MM.1S (cell line): ENCODE data around the gene TARBP2.

Experiments
- DNase-seq: peaks from one replicate; pipeline ENCODE4 v3.0.0-alpha.2; 2015
- H2AFZ ChIP-seq: fragments of 300-600 bp; sonication (generic); 2 replicates; pipeline ENCODE4 v1.6.0; 2016; ENCODE audit warnings: antibody characterized with exemption, low read length
- H3F3A ChIP-seq: fragments of 300-600 bp; sonication (generic); 2 replicates; pipeline ENCODE4 v1.6.1; 2016; ENCODE audit warnings: mild to moderate bottlenecking, antibody characterized with exemption, low read length, moderate library complexity, mixed read lengths; ENCODE audit not compliant: insufficient read depth
- H3K27ac ChIP-seq: fragments of 300-600 bp; sonication (generic); 2 replicates; pipeline ENCODE4 v1.5.1; 2016; ENCODE audit warnings: mild to moderate bottlenecking, low read length
- H3K27me3 ChIP-seq: fragments of 300-600 bp; sonication (generic); replicated peaks from 2 replicates; pipeline ENCODE4 v1.6.0; 2016; ENCODE audit warnings: low read length; ENCODE audit not compliant: insufficient read depth
- H3K36me3 ChIP-seq: fragments of 300-600 bp; sonication (generic); replicated peaks from 2 replicates; pipeline ENCODE4 v1.6.1; 2016; ENCODE audit warnings: mild to moderate bottlenecking, low read length, mixed read lengths; ENCODE audit not compliant: insufficient read depth
- H3K4me1 ChIP-seq: fragments of 300-600 bp; sonication (generic); 2 replicates; pipeline ENCODE4 v1.6.1; 2016; ENCODE audit warnings: low read length, mixed read lengths
- H3K4me2 ChIP-seq: fragments of 300-600 bp; sonication (generic); 2 replicates; pipeline ENCODE4 v1.6.0; 2016; ENCODE audit warnings: low read depth, low read length
- H3K4me3 ChIP-seq: fragments of 300-600 bp; sonication (generic); 2 replicates; pipeline ENCODE4 v1.5.1; 2016; ENCODE audit warnings: low read length, mixed read lengths
- H3K79me2 ChIP-seq: fragments of 300-600 bp; sonication (generic); 2 replicates; pipeline ENCODE4 v1.6.1; 2016; ENCODE audit warnings: mixed run types, low read length, mixed read lengths
- H3K9ac ChIP-seq: fragments of 300-600 bp; sonication (generic); 2 replicates; pipeline ENCODE4 v1.6.1; 2016; ENCODE audit warnings: low read length, mixed read lengths
- H3K9me2 ChIP-seq: fragments of 300-600 bp; sonication (generic); replicated peaks from 2 replicates; pipeline ENCODE4 v1.6.1; 2016; ENCODE audit warnings: mild to moderate bottlenecking, low read length, mixed read lengths; ENCODE audit not compliant: insufficient read depth
- H3K9me3 ChIP-seq: fragments of 300-600 bp; sonication (generic); replicated peaks from 2 replicates; pipeline ENCODE4 v1.6.1; 2016; ENCODE audit warnings: mild to moderate bottlenecking, low read length, mixed read lengths; ENCODE audit not compliant: insufficient read depth
- H4K20me1 ChIP-seq: fragments of 300-600 bp; sonication (generic); 2 replicates; pipeline ENCODE4 v1.6.1; 2016; ENCODE audit warnings: mild to moderate bottlenecking, low read length, moderate library complexity, mixed read lengths; ENCODE audit not compliant: insufficient read depth
- EZH2 ChIP-seq: fragments of 300-600 bp; sonication (generic); optimal IDR thresholded peaks from 2 replicates; pipeline ENCODE3; 2017; ENCODE audit warnings: low read depth, mild to moderate bottlenecking, antibody characterized with exemption, low read length, mixed read lengths
- EZH2phosphoT487 ChIP-seq: fragments of 300-600 bp; sonication (generic); IDR thresholded peaks from 2 replicates; pipeline ENCODE4 v1.6.1; 2018; ENCODE audit warnings: antibody characterized with exemption, low read length
- TF ChIP-seq, protein P1 (sequence below): fragments of 300-600 bp; sonication (generic); IDR thresholded peaks from 2 replicates; pipeline ENCODE4 v1.5.1; 2016; ENCODE audit warnings: antibody characterized with exemption, low read length, mixed read lengths

TARBP2 gene

DNA sequence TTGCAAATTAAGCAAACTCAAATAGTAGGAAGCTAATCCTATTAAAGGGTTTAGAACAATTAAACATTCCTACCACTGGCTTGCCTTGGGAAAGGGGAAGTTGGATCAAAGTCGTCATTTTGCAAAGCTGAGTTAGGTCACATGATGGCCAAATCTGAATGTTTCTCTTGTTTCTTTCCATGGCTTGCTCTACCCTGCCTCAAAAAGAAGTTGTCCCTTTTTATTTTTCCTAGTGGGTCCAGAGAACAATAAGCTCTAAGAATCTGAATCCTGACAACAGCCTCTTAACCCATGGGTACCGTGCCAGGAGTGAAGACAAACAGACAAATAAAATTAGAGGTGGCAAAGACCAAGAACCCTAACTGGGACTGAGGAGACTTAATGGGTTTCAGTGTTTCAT is 32.4 kb downstream of the TARBP2 start:
- H2AFZ ChIP-seq, result no peak overlapping the region
- no peaks in the 10 kb centered on the region for H4K20me1 ChIP-seq
- H3K9me3 ChIP-seq, result no peaks in the 10 kb centered on the region
- no peaks in the 10 kb centered on the region for H3F3A ChIP-seq
- DNase-seq, result no peak
- H3K27me3 ChIP-seq, result no peaks in the 10 kb centered on the region
- no peaks in the 10 kb centered on the region for H3K4me1 ChIP-seq
- H3K36me3 ChIP-seq, result no peaks in the 10 kb centered on the region
- H3K4me3 ChIP-seq, result no peak overlapping the region
- H3K4me2 ChIP-seq, result no peak overlapping the region
- TF ChIP-seq EZH2phosphoT487, result no peak
- TF ChIP-seq, protein P1, sequence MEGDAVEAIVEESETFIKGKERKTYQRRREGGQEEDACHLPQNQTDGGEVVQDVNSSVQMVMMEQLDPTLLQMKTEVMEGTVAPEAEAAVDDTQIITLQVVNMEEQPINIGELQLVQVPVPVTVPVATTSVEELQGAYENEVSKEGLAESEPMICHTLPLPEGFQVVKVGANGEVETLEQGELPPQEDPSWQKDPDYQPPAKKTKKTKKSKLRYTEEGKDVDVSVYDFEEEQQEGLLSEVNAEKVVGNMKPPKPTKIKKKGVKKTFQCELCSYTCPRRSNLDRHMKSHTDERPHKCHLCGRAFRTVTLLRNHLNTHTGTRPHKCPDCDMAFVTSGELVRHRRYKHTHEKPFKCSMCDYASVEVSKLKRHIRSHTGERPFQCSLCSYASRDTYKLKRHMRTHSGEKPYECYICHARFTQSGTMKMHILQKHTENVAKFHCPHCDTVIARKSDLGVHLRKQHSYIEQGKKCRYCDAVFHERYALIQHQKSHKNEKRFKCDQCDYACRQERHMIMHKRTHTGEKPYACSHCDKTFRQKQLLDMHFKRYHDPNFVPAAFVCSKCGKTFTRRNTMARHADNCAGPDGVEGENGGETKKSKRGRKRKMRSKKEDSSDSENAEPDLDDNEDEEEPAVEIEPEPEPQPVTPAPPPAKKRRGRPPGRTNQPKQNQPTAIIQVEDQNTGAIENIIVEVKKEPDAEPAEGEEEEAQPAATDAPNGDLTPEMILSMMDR, result no peak
- no peak for TF ChIP-seq EZH2
- H3K9ac ChIP-seq, result no peak overlapping the region
- H3K27ac ChIP-seq, result no peak overlapping the region
- no peaks in the 10 kb centered on the region for H3K9me2 ChIP-seq
- no peaks in the 10 kb centered on the region for H3K79me2 ChIP-seq

DNA sequence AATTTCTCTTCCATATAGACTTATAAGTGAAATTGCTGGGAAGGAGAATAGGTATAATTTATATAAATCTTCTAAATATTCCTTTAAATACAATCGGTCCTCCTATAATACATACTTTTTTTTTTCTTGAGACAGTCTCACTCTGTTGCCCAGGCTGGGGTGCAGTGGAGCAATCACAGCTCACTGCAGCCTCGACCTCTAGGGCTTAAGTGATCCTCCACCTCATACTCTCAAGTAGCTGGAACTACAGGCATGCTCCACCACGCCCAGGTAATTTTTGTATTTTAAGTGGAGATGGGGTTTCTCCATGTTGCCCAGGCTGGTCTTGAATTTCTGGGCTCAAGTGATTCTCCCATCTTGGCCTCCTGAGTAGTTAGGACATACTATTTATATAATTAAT is 35.9 kb downstream of the TARBP2 start:
- no peak overlapping the region for H3K4me3 ChIP-seq
- H3K36me3 ChIP-seq, result no peaks in the 10 kb centered on the region
- no peaks in the 10 kb centered on the region for H3K4me1 ChIP-seq
- no peaks in the 10 kb centered on the region for H3K9me2 ChIP-seq
- no peak for DNase-seq
- no peak overlapping the region for H3K27ac ChIP-seq
- H4K20me1 ChIP-seq, result no peaks in the 10 kb centered on the region
- no peak overlapping the region for H2AFZ ChIP-seq
- TF ChIP-seq EZH2phosphoT487, result no peak
- H3K79me2 ChIP-seq, result no peaks in the 10 kb centered on the region
- H3F3A ChIP-seq, result no peaks in the 10 kb centered on the region
- H3K4me2 ChIP-seq, result no peak overlapping the region
- no peak overlapping the region for H3K9ac ChIP-seq
- no peaks in the 10 kb centered on the region for H3K9me3 ChIP-seq
- no peaks in the 10 kb centered on the region for H3K27me3 ChIP-seq

DNA sequence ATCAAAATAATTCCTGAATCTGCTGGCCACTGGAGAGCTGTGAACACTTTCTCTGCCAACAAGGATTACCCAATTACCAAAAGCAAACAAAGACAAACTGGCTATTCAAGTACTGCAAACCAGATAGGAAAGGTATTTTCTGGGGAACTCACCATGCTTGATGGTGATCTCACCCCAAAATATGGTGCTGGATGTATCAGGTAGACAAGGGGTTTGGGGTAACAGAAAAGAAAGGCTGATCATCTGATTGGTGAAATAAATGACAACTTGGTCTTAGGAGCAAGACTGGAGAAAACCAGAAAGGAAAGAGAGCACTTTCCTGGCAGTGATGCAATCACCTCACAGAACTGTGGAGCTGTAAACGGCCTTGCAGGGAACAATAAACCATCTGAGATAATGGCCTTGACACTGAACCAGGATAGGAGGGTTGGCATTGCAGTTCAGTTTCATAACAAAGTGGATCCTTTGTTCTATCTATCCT is 37.2 kb downstream of the TARBP2 start:
- no peak for TF ChIP-seq EZH2phosphoT487
- TF ChIP-seq, protein P1, result no peak
- no peak for DNase-seq
- Histone ChIP-seq H3K9ac (no peak overlapping the region), H2AFZ (no peak overlapping the region), H3K27ac (no peak overlapping the region), H3K4me1 (no peaks in the 10 kb centered on the region), H3F3A (0 out of 2 replicates have a peak, but pooled peaks cover 2% of the 10 kb centered on the region), H4K20me1 (no peaks in the 10 kb centered on the region), H3K4me3 (no peak overlapping the region), H3K9me2 (no peaks in the 10 kb centered on the region), H3K27me3 (no peaks in the 10 kb centered on the region), H3K36me3 (no peaks in the 10 kb centered on the region; the same call in 1 of the 2 replicates), H3K9me3 (no peaks in the 10 kb centered on the region), H3K79me2 (no peaks in the 10 kb centered on the region), H3K4me2 (no peak overlapping the region)

DNA sequence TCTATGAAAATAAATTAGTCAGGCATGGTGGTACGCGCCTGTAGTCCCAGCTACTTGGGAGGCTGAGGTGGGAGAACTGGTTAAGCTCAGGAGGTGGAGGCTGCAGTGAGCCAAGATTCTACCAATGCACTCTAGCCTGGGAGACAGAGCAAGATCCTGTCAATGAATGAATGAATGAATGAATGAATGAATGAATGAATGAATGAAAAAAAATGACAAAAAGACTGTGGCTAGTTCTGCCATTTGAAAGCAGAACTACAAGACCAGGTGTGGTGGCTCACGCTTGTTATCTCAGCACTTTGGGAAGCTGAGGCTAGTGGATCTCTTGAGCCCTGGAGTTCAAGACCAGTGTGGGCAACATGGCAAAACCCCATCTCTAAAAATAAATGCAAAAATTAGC is 38.4 kb downstream of the TARBP2 start:
- no peak overlapping the region for H3K4me2 ChIP-seq
- H3K27me3 ChIP-seq, result no peaks in the 10 kb centered on the region
- no peaks in the 10 kb centered on the region; the same call in 1 of the 2 replicates for H3K36me3 ChIP-seq
- peaks cover 8% of the 10 kb centered on the region for H3K4me1 ChIP-seq
- H3K9ac ChIP-seq, result no peak overlapping the region
- H4K20me1 ChIP-seq, result no peaks in the 10 kb centered on the region
- H2AFZ ChIP-seq, result no peak overlapping the region
- DNase-seq, result no peak
- no peaks in the 10 kb centered on the region for H3K9me3 ChIP-seq
- TF ChIP-seq, protein P1, result no peak
- no peak for TF ChIP-seq EZH2phosphoT487
- no peak for TF ChIP-seq EZH2
- peaks cover 9% of the 10 kb centered on the region; the same call in 1 of the 2 replicates for H3F3A ChIP-seq
- no peak overlapping the region for H3K4me3 ChIP-seq
- no peaks in the 10 kb centered on the region for H3K9me2 ChIP-seq
- H3K27ac ChIP-seq, result no peak overlapping the region
- no peaks in the 10 kb centered on the region for H3K79me2 ChIP-seq
